ENCODE data around the gene SRF. TPM values are rescaled to one million over a fixed set of nuclear protein-coding genes. Genes with fewer than 3 reads are reported as not detected.

Gene SRF
- total and polyA plus RNA-seq, 2 donors (not counting 3 experiments of a cell fraction or from before 2014, with no cell fraction given), result 34.4 to 55.8 TPM

- intact Hi-C loops (cut with micrococcal nuclease) (no loop called here), dilution Hi-C loops (cut with MboI; ENCODE audit: extremely low pct_ligation_motif_present, low sequenced_read_pairs) (no loop called here)
- H3K4me3 ChIP-seq (replicated peaks in 1 of 3; ENCODE audit: insufficient read depth in 1 of 3, low read depth in 1 of 3, low read length in 3 of 3), result no peak overlapping the region
- no peak overlapping the region for H3K27ac ChIP-seq (ENCODE audit: insufficient read depth, low read depth, low read length)
- no peak for TF ChIP-seq MAX (IDR thresholded peaks at IDR 0.05; ENCODE audit: insufficient read depth, insufficient read length)
- TF ChIP-seq EZH2 (IDR thresholded peaks at IDR 0.05; ENCODE audit: borderline replicate concordance, low read depth, low read length, severe bottlenecking), result no peak
- TF ChIP-seq FOS (IDR thresholded peaks at IDR 0.05; ENCODE audit: borderline replicate concordance, insufficient read depth, low read length), result no peak
- no peak for TF ChIP-seq CTCF (IDR thresholded peaks at IDR 0.05; ENCODE audit: extremely low read depth in 1 of 2, insufficient read depth in 1 of 2, low read depth in 1 of 2, low read length in 2 of 2)
- TF ChIP-seq POLR2A (IDR thresholded peaks at IDR 0.05; ENCODE audit: low read depth, low read length), result no peak
- no peak for TF ChIP-seq JUN (IDR thresholded peaks at IDR 0.05; ENCODE audit: borderline replicate concordance, insufficient read depth, insufficient read length, low read depth)
- no peak for TF ChIP-seq POLR2AphosphoS5 (IDR thresholded peaks at IDR 0.05; ENCODE audit: insufficient read depth, low read depth, low read length)
- no peak for TF ChIP-seq MYC (IDR thresholded peaks at IDR 0.05; ENCODE audit: low read depth, low read length)
- H3K27me3 ChIP-seq (ENCODE audit: control insufficient read depth in 2 of 2, insufficient read depth in 2 of 2, low read length in 2 of 2), result no peaks in the 10 kb centered on the region
- no peaks in the 10 kb centered on the region for H3K79me2 ChIP-seq (ENCODE audit: control insufficient read depth, insufficient read depth, low read length)
- no peak overlapping the region for H3K4me2 ChIP-seq (ENCODE audit: insufficient read depth, low read length)
- no peaks in the 10 kb centered on the region for H4K20me1 ChIP-seq (replicated peaks; ENCODE audit: control insufficient read depth, extremely low read depth, insufficient read depth, low read length)
- no TSS peak for BruUV-seq (replicated peaks)
- no peak overlapping the region for H2AFZ ChIP-seq (ENCODE audit: low read depth, low read length)
- H3K9me3 ChIP-seq (replicated peaks; ENCODE audit: control insufficient read depth, insufficient read depth, low read length), result no peaks in the 10 kb centered on the region
- H3K4me1 ChIP-seq (ENCODE audit: control insufficient read depth, extremely low read depth, insufficient read depth, low read length), result peaks cover 3% of the 10 kb centered on the region
- DNase-seq (ENCODE audit: low read depth, low spot score), result no peak
- POLR2A ChIA-PET, result interaction anchor here (0.7 kb wide), 1 partner anchor 10 kb away, joined by 3 read pairs; no protein-coding TSS in a partner anchor
- CTCF ChIA-PET, result no interaction called here
- H3K9me1 ChIP-seq (replicated peaks; ENCODE audit: control insufficient read depth, extremely low read depth, insufficient read depth, low read length), result no peaks in the 10 kb centered on the region
- no peak for FAIRE-seq
- peaks cover 0 to 7% of the 10 kb centered on the region in 2 experiments for H3K36me3 ChIP-seq (ENCODE audit: control insufficient read depth in 2 of 2, extremely low read depth in 1 of 2, insufficient read depth in 2 of 2, low read length in 2 of 2)
- no peak overlapping the region for H3K9ac ChIP-seq (replicated peaks; ENCODE audit: extremely low read depth, insufficient read depth, low read length)
Measured at GRCh38 chr6:43205849-43206248, 34.8 kb downstream of the SRF start.
